Measurements from ENCODE around the gene FOXP2.

The FOXP2 gene

DNA sequence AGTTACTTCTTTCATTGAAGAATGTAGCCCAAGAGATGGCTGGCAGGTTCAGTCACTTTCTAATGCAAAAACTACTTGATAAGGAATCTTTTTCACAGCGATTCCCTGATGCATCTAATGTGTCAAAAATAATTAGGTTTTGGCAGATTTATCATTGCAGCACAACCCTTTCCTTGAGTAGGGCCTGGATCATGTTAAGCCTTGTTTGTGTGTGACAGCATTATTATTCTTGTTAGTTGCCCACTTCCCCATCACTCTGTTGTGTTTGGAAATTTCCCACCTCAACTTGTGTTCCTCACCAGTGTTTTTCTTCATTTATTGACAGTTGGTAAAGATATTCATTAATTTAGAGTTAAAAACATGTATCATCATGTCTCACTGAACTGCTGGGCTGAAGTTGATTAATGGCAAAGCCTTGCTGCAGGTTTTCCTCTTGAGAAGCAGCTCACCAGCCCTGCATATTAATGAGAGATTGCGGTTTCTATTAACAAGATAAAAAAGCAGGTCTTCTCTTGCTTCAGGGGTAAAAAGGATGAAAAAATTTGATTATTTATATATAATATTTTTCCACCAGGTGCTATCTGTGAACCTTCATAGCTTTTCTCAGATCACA is 273.9 kb downstream of the FOXP2 start:
- H3K4me3 ChIP-seq (ENCODE audit: control insufficient read depth, low read depth, low read length) = no peak overlapping the region
- no peak for DNase-seq (ENCODE audit: low read depth)
- TF ChIP-seq, protein P1, sequence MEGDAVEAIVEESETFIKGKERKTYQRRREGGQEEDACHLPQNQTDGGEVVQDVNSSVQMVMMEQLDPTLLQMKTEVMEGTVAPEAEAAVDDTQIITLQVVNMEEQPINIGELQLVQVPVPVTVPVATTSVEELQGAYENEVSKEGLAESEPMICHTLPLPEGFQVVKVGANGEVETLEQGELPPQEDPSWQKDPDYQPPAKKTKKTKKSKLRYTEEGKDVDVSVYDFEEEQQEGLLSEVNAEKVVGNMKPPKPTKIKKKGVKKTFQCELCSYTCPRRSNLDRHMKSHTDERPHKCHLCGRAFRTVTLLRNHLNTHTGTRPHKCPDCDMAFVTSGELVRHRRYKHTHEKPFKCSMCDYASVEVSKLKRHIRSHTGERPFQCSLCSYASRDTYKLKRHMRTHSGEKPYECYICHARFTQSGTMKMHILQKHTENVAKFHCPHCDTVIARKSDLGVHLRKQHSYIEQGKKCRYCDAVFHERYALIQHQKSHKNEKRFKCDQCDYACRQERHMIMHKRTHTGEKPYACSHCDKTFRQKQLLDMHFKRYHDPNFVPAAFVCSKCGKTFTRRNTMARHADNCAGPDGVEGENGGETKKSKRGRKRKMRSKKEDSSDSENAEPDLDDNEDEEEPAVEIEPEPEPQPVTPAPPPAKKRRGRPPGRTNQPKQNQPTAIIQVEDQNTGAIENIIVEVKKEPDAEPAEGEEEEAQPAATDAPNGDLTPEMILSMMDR (IDR thresholded peaks at IDR 0.05; ENCODE audit: control insufficient read depth, insufficient read depth, low read depth, low read length, missing control alignments) = no peak

DNA sequence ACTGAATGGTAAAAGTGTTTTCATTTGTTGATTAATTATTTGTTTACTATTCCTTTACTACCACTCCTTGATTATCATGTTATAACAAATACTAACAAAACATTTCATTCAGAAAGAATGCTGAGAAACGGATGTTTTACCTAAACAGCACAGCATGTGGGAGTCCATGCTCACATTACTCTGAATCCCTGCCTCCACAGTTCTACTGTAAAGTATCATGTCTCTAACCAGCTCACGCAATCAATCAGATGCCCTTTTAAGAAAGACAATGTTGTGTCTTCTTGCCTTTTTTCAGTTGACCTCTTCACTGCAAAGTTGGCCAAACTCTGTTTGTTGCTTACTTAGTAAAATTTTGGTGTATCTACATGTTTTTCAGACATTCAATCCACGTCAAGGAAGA is 274.8 kb downstream of the FOXP2 start:
- TF ChIP-seq, protein P1 (IDR thresholded peaks at IDR 0.05; ENCODE audit: control insufficient read depth, insufficient read depth, low read depth, low read length, missing control alignments) = no peak
- H3K4me3 ChIP-seq (ENCODE audit: control insufficient read depth, low read depth, low read length) = no peak overlapping the region
- DNase-seq (ENCODE audit: low read depth) = no peak

DNA sequence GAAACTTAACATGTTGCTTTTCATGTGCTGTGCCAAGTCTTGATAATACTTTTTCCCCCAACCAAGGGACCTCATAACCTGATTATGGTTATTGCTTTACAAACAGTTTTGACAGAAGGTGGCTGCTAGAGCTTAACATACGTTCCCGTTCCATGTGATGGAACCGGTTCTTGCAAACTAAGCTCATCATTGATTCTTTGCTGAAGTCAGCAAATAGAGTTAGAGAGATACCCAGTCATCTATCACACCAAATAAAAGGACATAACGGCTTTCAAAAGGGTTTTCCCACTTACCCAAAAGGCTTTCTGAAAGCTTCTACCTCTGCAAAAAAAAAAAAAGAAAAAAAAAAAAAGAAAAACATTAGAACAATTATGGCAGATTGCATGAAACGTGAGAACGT is 277.0 kb downstream of the FOXP2 start:
- H3K4me3 ChIP-seq (ENCODE audit: control insufficient read depth, low read depth, low read length) = no peak overlapping the region
- no peak for DNase-seq (ENCODE audit: low read depth)
- TF ChIP-seq, protein P1 (IDR thresholded peaks at IDR 0.05; ENCODE audit: control insufficient read depth, insufficient read depth, low read depth, low read length, missing control alignments) = no peak

DNA sequence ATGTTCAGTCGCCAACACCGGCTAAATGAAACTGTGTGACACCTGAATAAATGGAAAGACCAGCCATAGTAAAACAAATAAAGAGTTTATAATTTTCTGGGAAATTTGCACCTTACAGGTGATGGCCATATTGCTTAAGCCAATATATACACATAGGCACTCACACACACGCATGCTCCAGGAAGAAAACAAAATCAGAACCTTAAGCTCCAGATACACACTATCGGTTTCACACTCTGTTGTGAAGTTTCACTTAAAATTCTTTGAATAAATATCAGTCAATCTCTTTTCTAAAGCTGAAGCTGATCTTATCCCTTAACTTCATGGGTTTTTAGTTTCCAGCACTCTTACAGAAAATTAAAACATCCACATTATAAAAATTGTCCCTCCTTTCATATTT is 280.6 kb downstream of the FOXP2 start:
- TF ChIP-seq, protein P1 (IDR thresholded peaks at IDR 0.05; ENCODE audit: control insufficient read depth, insufficient read depth, low read depth, low read length, missing control alignments) = no peak
- no peak overlapping the region for H3K4me3 ChIP-seq (ENCODE audit: control insufficient read depth, low read depth, low read length)
- DNase-seq (ENCODE audit: low read depth) = no peak

DNA sequence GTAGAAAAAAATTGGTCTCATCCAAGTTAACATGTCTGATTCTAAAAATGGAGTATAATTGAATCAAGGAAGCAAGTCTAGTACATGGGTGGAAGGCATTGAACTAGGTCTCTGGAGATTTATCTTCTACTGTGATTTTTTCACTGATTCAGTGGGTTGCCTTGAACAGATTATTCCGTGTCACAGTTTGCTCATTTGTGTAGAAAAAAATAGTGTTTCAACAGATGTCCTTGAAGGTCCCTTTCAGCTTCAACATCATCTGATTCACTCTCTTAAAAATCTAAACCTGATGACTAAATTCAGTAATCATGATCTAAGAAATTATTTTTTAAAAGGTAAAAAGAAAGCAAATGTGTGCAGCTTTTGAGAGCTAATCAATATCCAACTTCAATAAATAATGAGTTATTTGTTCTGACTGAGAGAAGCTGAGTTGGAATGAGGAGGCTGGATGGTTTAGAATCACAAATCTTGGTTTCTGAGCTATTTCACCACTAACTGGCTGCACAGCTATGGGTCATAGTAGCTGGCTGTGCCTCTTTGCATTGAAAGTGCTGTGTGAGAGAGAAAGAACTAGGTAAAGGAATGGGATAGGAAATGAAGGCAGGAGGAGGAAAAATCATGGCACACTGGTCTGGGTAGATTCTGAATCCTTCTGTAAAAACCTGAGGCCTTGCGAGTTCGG is 285.8 kb downstream of the FOXP2 start:
- TF ChIP-seq, protein P1 (IDR thresholded peaks at IDR 0.05; ENCODE audit: control insufficient read depth, insufficient read depth, low read depth, low read length, missing control alignments) = no peak
- no peak overlapping the region for H3K4me3 ChIP-seq (ENCODE audit: control insufficient read depth, low read depth, low read length)
- no peak for DNase-seq (ENCODE audit: low read depth)

DNA sequence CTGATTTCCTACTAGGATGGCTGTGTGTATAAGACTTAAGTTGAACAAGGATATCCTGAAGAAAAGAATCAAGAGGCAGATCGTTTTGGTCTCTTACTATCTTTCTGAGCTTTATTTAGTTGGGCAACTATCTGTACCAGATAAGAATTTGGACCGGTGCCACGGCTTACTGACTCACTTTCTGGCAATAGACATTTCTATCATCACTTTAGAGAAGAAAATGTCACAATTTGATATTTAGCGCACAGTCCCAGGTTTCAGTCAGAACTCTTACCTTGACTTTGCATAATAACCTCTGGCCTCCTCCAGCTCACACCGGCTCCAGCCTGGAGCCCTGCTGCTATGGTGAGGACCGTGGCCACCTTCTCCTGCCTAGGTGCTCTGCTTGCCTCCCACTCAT is 289.1 kb downstream of the FOXP2 start:
- DNase-seq (ENCODE audit: low read depth) = no peak
- no peak overlapping the region for H3K4me3 ChIP-seq (ENCODE audit: control insufficient read depth, low read depth, low read length)
- TF ChIP-seq, protein P1 (IDR thresholded peaks at IDR 0.05; ENCODE audit: control insufficient read depth, insufficient read depth, low read depth, low read length, missing control alignments) = no peak

Data from AG09309 (cell line).